DND-41 (cell line): ENCODE data around the gene RMND1.

Experiments used
- ATAC-seq: fragments of 200-7000 bp; cut with Tn5 transposase; 3 replicates; pipeline ENCODE4 v1.9.1; 2021; ENCODE audit warnings: low read depth; ENCODE audit not compliant: insufficient read depth
- DNase-seq: peaks from one replicate; pipeline ENCODE4 v3.0.0-alpha.2; 2020
- H2AFZ ChIP-seq: 2 replicates; pipeline ENCODE4 v1.6.0; 2012; ENCODE audit warnings: low read depth, low read length
- H3K27ac ChIP-seq: 2 replicates; pipeline ENCODE4 v1.5.1; 2012; ENCODE audit warnings: low read length, inconsistent platforms
- H3K27me3 ChIP-seq: fragments of 200-600 bp; sonication (generic); 2 replicates; pipeline ENCODE4 v1.6.0; 2012; ENCODE audit warnings: low read length, mild to moderate bottlenecking, inconsistent platforms; ENCODE audit not compliant: insufficient read depth, poor library complexity
- H3K36me3 ChIP-seq: 2 replicates; pipeline ENCODE4 v1.5.1; 2012; ENCODE audit warnings: low read length, inconsistent platforms; ENCODE audit not compliant: insufficient read depth
- H3K4me1 ChIP-seq: 2 replicates; pipeline ENCODE4 v1.5.1; 2012; ENCODE audit warnings: mild to moderate bottlenecking, low read length; ENCODE audit not compliant: insufficient read depth
- H3K4me2 ChIP-seq: 2 replicates; pipeline ENCODE4 v1.6.0; 2012; ENCODE audit warnings: mild to moderate bottlenecking, moderate library complexity, low read length, inconsistent platforms; ENCODE audit not compliant: insufficient read depth
- H3K4me3 ChIP-seq, 2 experiments: fragments of 200-600 bp in 1 of 2; shearing (Covaris generic) in 1 of 2; 2 replicates each; pipeline ENCODE4 v1.5.1; 2012 to 2016; ENCODE audit warnings: inconsistent platforms in 2 of 2, low read length in 2 of 2, mild to moderate bottlenecking in 2 of 2, low read depth in 1 of 2, moderate library complexity in 1 of 2
- H3K79me2 ChIP-seq: 2 replicates; pipeline ENCODE4 v1.6.0; 2012; ENCODE audit warnings: low read length, inconsistent platforms; ENCODE audit not compliant: insufficient read depth
- H3K9ac ChIP-seq: 2 replicates; pipeline ENCODE4 v1.6.0; 2012; ENCODE audit warnings: low read depth, mild to moderate bottlenecking, inconsistent platforms, low read length, moderate library complexity
- H3K9me3 ChIP-seq: 2 replicates; pipeline ENCODE4 v1.5.1; 2012; ENCODE audit warnings: low read length, moderate library complexity, mild to moderate bottlenecking, inconsistent platforms; ENCODE audit not compliant: insufficient read depth, severe bottlenecking
- H4K20me1 ChIP-seq: 2 replicates; pipeline ENCODE4 v1.6.0; 2012; ENCODE audit warnings: low read length; ENCODE audit not compliant: insufficient read depth
- EZH2 ChIP-seq: IDR thresholded peaks from 3 replicates; pipeline ENCODE4 v1.6.1; 2012; ENCODE audit warnings: borderline replicate concordance, low read depth, mild to moderate bottlenecking, moderate library complexity, low read length, inconsistent platforms; ENCODE audit not compliant: severe bottlenecking
- TF ChIP-seq, protein P1 (sequence below): IDR thresholded peaks from 2 replicates; pipeline ENCODE4 v1.5.1; 2012; ENCODE audit warnings: borderline replicate concordance, low read length, moderate library complexity, mild to moderate bottlenecking; ENCODE audit not compliant: poor library complexity, severe bottlenecking; ENCODE audit errors: extremely low read depth

RMND1 gene

DNA sequence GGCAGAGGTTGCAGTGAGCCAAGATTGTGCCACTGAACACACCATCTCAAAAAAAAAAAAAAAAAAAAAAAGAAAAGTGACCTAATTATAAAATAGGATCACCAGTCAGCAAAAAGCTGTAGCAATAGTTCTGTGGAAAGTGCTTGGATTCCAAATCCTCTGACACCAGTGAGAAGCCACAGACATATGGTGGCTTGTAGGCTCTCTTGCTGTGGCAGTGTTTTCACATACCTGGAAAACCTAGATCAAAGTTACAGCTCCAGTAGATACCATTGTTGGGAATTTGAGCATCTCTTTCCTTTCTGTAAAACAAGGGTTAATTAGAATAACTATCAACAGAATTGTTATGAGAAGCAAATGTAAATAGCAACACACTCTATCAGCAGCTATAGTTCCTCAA lies 46.0 kb upstream of the RMND1 start:
- Histone ChIP-seq H4K20me1 (no peaks in the 10 kb centered on the region), H3K4me3 (no peak overlapping the region), H3K4me2 (no peak overlapping the region), H3K9me3 (no peaks in the 10 kb centered on the region), H3K36me3 (no peaks in the 10 kb centered on the region), H2AFZ (no peak overlapping the region), H3K9ac (no peak overlapping the region), H3K4me1 (no peaks in the 10 kb centered on the region), H3K79me2 (no peaks in the 10 kb centered on the region), H3K27me3 (no peaks in the 10 kb centered on the region), H3K27ac (no peak overlapping the region)
- DNase-seq, result no peak
- no peak for TF ChIP-seq EZH2
- TF ChIP-seq, protein P1, sequence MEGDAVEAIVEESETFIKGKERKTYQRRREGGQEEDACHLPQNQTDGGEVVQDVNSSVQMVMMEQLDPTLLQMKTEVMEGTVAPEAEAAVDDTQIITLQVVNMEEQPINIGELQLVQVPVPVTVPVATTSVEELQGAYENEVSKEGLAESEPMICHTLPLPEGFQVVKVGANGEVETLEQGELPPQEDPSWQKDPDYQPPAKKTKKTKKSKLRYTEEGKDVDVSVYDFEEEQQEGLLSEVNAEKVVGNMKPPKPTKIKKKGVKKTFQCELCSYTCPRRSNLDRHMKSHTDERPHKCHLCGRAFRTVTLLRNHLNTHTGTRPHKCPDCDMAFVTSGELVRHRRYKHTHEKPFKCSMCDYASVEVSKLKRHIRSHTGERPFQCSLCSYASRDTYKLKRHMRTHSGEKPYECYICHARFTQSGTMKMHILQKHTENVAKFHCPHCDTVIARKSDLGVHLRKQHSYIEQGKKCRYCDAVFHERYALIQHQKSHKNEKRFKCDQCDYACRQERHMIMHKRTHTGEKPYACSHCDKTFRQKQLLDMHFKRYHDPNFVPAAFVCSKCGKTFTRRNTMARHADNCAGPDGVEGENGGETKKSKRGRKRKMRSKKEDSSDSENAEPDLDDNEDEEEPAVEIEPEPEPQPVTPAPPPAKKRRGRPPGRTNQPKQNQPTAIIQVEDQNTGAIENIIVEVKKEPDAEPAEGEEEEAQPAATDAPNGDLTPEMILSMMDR, result no peak
- no peak for ATAC-seq

DNA sequence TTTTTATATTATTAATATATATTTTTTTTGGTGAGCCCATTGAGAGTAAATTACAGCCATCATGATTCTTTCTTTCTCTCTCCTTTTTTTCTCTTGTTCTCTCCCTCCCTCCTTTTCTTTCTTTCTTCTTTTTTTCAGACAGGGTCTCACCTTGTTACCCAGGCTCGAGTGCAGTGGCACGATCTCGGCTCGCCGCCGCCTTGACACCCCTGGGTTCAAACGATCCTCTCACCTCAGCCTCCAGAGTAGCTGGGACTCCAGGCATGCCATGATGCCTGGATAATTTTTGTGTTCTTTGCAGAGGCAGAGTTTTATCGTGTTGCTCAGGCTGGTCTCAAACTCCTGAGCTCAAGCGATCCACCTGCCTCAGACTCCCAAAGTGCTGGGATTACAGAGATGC lies 43.5 kb upstream of the RMND1 start:
- no peaks in the 10 kb centered on the region for H3K79me2 ChIP-seq
- no peak overlapping the region for H3K4me2 ChIP-seq
- no peaks in the 10 kb centered on the region for H3K36me3 ChIP-seq
- no peak overlapping the region for H3K27ac ChIP-seq
- no peak overlapping the region for H3K4me3 ChIP-seq
- H2AFZ ChIP-seq, result no peak overlapping the region
- ATAC-seq, result no peak
- no peak overlapping the region for H3K9ac ChIP-seq
- no peaks in the 10 kb centered on the region for H4K20me1 ChIP-seq
- TF ChIP-seq, protein P1, result no peak
- no peak for TF ChIP-seq EZH2
- H3K4me1 ChIP-seq, result no peaks in the 10 kb centered on the region
- no peaks in the 10 kb centered on the region for H3K9me3 ChIP-seq
- no peaks in the 10 kb centered on the region for H3K27me3 ChIP-seq
- DNase-seq, result no peak

DNA sequence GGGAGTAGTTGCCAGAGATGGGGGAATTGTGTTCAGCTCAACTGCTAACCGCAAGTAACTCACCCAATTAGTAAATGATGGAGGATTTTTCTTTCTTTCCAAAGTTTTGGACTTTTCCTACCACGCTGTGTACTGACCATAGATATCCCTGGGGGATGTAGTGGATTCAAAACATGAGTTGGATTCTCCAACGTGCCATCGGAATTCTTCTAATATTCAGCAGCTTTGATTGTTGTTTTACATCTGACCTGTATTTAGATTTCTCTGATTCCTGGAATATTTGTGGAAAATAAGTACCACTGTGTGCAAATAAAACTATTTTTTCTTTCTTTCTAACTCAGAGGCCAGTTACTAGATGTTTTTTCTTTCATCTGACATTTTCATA lies 43.0 kb upstream of the RMND1 start:
- no peak for ATAC-seq
- no peak for DNase-seq
- Histone ChIP-seq H3K36me3 (no peaks in the 10 kb centered on the region), H3K4me2 (no peak overlapping the region), H3K9ac (no peak overlapping the region), H3K9me3 (no peaks in the 10 kb centered on the region), H3K79me2 (no peaks in the 10 kb centered on the region), H3K4me1 (no peaks in the 10 kb centered on the region), H4K20me1 (no peaks in the 10 kb centered on the region), H2AFZ (no peak overlapping the region), H3K27me3 (no peaks in the 10 kb centered on the region), H3K4me3 (no peak overlapping the region), H3K27ac (no peak overlapping the region)
- no peak for TF ChIP-seq EZH2
- TF ChIP-seq, protein P1, result no peak

DNA sequence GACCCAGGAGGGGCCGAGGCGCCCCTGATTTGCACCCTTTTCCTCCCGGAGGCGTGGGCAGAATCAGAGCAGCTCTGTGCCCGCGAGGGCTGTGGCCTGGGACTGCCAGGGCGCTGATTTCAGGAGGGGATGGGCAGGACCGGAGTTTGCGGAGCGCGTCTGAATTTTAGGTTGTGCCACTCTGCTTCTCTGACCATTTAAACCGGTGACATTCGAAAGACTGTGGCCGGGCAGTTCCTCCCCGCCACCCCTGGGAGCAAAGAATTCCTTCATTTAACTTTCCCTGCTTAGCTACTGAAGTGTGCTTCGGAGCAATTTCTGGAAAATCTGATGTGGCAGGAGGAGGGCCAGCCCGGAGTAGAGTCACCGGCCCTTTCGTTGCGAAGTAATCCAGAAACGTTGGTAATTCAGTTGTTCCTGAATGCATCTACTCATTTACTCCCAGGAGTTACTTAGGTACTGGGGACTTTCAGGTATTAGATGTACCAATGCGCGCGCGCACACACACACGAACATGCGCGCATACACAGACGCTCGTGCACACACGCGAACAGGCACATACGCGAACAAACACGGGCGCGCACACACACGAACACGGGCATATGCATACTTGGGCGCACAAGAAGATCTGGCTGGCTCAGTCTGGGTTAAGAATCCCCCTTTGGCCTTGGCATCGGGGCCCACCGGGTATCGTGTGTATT lies 42.5 kb upstream of the RMND1 start:
- H3K27ac ChIP-seq, result no peak overlapping the region
- no peak overlapping the region for H2AFZ ChIP-seq
- H4K20me1 ChIP-seq, result no peaks in the 10 kb centered on the region
- DNase-seq (no peak), ATAC-seq (no peak)
- no peaks in the 10 kb centered on the region for H3K79me2 ChIP-seq
- H3K4me2 ChIP-seq, result no peak overlapping the region
- H3K4me3 ChIP-seq, result no peak overlapping the region
- no peaks in the 10 kb centered on the region for H3K4me1 ChIP-seq
- H3K27me3 ChIP-seq, result no peaks in the 10 kb centered on the region
- no peaks in the 10 kb centered on the region for H3K9me3 ChIP-seq
- no peaks in the 10 kb centered on the region for H3K36me3 ChIP-seq
- TF ChIP-seq EZH2, result no peak
- H3K9ac ChIP-seq, result no peak overlapping the region
